ENCODE data around the gene ZNF565.
"Not testable (repeated sequence)": the region's sequence is repeated elsewhere in the genome, so short reads cannot be mapped to it uniquely, and the experiment has no call there.

The ZNF565 gene

DNA sequence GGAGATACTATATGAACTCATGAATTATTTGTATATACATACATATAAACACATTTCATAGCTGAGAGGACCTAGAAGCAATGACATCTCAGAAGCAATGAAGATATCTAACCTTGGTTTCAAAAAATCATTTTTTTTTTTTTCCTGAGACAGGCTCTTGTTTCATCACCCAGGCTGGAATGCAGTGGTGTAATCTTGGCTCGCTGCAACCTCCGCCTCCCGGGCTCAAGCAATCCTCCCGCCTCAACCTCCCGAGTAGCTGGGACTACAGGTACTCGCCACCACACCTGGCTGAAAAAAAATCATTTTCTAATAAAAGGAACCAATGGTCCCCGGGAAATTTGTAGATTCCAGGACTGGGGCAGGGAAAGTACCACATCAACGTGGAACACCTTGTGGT lies 4.0 kb downstream of the ZNF565 start:
- DNase-seq (ENCODE audit: low read depth), result no peak

DNA sequence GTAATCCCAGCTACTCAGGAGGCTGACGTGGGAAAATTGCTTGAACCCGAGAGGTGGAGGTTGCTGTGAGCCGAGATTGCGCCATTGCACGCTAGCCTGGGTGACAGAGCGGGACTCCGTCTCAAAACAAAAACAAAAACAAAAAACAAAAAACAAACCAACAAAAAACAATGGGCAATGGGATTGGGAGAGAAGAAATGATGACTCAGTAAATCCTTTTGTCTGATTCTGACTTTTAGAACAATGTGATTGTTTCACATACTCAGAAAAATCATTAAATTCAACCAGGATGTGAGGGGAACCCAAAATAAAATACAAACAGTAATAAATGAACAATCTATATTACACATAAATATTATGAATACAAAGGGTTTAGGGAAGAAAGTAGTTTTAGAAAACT lies 5.1 kb downstream of the ZNF565 start:
- DNase-seq (ENCODE audit: low read depth), result no peak

DNA sequence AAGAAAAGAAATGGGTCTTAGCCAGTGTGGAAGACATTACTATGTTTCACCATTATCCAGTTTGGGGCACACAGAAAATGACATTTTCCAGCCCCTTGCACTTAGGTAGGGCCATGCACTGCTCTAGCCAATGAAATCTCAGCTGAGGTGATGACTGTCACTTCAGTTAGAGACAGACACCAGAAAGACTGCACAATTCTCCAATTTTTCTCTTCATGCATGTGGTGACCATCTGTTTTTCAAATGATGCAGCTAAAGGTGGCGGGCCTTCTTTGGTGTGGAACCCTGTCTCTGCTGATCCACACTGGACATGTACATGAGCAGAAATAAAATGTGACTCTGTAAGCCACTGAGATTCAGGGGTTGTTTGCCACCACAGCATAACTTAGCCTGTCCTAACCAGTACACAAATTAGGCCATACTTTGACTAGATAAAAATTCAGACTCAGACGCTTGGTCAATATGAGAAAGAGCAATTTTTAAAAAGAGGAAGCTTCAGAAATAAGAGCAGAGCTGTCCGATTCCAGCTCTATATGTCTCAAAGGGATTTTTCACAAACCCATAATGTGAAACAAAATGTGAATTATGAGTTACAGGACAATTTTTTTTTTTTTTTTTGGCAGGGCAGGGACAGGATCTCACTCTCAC lies 6.7 kb downstream of the ZNF565 start:
- no peak for DNase-seq (ENCODE audit: low read depth)

DNA sequence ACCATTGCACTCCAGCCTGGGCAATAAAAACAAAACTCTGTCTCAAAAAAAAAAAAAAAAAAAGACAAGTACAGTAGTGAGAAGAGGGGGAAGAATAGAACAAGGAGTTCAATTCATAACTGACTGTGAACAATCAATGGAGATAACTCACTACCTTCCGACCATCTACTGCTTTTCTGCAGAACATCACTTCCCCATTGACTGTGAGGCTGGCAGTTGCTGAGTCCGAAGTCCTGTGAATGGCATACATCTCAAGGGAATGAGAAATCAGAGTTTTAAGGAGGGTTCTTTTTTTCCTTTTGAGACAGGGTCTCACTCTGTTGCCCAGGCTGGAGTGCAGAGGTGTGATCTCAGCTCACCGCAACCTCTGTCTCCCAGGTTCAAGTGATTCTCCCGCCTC lies 11.2 kb downstream of the ZNF565 start:
- DNase-seq (ENCODE audit: low read depth), result no peak

DNA sequence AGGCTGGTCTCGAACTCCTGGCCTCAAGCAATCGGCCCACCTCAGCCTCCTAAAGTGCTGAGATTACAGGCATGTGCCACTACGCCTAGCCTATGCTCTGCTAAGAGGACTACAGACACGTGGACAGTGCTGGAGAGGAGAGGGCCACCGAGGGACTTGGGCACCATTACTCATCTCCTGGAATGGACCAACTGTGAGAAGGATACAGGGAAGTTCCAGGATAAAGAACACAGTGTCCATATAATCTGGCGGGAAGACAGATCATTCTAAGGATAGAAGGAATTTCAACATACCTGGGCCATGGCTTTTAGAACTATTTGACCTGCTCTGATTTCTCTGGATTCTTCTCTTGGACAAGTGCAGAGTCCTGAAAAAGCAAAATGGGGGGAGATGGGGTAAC lies 12.8 kb downstream of the ZNF565 start:
- DNase-seq (ENCODE audit: low read depth), result no peak

DNA sequence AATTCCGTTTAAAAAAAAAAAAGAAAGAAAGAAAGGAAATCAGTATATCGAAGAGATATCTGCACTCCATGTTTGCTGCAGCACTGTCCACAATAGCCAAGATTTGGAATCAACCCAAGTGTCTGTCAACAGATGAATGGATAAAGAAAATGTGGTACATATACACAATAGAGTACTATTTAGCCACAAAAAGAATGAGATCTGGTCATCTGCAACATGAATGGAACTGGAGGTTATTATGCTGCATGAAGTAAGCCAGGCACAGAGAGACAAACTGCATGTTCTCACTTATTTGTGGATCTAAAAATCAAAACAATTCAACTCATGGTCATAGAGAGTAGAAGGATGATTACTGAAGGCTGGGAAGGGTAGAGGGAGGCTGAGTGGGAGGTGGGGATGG lies 16.3 kb downstream of the ZNF565 start:
- no peak for DNase-seq (ENCODE audit: low read depth)

DNA sequence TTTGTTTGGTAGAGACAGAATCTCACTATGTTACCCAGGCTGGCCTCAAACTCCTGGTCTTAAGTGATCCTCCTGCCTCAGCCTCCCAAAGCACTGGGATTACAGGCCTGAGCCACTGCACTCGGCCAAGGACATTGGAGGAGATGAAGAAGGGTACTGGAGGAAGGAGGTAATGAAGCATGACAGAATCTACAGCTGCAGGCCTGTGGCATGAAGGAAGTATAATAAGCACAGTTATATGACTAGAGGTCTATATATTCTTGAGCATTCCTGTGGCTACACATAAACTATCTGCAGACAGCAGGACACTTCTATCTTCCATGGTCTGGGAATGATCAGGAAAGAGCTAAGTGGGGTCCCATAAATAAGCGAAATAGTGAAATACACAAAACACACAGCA lies 18.2 kb downstream of the ZNF565 start:
- DNase-seq (ENCODE audit: low read depth), result no peak

DNA sequence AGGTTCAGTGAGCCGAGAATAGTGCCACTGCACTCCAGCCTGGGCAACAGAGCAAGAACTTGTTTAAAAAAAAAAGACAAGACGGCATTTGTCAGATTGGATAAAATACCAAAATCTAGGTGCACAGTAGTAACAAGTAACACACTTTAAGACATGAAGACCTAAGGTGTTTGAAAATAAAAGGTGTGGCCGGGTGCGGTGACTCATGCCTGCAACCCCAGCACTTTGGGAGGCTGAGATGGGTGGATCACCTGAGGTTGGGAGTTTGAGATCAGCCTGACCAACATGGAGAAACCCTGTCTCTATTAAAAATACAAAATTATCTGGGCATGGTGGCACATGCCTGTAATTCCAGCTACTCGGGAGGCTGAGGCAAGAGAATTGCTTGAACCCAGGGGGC lies 27.7 kb downstream of the ZNF565 start:
- not testable (repeated sequence) for DNase-seq (ENCODE audit: low read depth)

DNA sequence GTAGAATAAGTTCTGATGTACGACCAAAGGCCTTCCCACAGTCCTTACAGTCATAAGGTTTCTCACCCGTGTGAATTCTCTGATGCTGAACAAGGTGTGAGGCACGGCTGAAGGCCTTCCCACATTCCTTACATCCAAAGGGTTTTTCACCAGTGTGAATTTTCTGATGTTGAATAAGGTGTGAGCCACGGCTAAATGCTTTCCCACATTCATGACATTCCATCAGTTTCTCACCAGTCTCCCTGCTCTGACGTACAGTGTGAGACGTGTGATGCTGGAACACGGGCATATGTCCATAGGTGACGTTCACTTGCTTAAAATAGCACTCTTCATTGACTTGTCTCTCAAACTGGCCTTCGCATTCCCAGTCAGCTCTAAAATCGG lies 31.2 kb downstream of the ZNF565 start:
- no peak for DNase-seq (ENCODE audit: low read depth)

DNA sequence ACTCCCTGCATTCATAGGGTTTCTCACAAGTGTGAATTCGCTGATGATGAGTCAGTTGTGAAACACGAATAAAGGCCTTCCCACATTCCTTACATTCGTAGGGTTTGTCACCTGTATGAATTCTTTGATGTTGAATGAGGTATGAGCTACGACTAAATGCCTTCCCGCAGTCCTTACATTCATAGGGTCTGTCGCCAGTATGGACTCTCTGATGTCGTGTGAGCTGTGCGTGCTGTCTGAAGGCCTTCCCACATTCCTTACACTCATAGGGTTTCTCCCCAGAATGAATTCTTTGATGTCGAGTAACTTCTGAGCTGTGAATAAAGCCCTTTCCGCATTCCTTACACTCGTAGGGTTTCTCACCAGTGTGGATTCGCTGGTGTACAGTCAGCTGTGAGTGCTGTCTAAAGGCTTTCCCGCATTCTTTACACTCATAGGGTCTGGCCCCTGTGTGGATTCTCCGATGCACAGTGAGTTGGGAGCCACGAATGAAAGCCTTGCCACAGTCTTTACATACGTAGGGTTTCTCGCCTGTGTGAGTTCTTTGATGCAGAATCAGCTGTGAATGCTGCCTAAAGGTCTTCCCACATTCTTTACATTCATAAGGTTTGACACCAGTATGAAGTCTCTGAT lies 31.7 kb downstream of the ZNF565 start:
- no peak for DNase-seq (ENCODE audit: low read depth)

DNA sequence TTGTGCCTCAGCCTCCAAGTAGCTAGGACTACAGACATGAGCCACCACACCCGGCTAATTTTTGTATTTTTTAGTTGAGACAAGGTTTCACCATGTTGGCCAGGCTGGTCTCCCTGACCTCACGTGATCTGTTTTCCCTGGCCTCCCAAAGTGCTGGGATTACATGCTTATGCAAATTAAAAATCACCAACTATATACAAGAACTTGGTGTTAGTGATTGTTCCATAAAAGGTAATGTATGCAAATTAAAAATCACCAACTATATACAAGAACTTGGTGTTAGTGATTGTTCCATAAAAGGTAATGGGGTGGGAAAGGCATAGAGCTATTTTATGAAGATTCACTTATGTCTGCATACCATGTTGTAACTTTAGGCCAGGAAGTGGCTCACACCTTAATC lies 35.4 kb downstream of the ZNF565 start:
- not testable (repeated sequence) for DNase-seq (ENCODE audit: low read depth)

DNA sequence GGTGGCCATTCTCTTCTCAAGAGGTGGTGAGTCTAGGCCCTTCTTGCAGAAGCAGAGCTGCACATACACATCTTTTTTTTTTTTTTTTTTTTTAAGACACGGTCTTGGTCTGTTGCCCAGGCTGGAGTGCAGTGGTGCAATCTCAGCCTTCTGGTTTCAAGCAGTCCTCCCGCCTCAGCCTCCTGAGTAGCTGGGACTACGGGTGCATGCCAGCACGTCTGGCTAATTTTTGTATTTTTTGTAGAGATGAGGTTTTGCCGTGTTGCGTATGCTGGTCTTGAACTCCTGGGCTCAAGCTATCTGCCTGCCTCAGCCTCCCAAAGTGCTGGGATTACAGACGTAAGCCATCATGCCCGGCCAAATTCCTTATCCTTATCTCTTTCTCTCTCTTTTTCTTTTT lies 40.6 kb downstream of the ZNF565 start:
- DNase-seq (ENCODE audit: low read depth), result not testable (repeated sequence)

DNA sequence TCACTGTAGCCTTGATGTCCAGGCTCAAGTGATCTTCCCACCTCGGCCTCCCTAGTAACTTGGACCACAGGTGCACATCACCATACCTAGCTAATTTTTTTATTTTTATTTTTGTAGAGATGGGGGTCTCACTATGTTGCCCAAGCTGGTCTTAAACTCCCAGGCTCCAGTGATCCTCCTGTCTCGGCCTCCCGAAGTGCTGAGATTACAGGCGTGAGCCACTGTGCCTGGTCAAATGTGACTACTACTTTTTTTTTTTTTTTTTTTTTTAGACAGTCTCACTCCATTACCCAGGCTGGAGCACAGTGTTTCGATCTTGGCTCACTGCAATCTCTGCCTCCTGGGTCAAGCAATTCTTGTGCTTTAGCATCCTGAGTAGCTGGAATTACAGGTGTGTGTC lies 41.6 kb downstream of the ZNF565 start:
- no peak for DNase-seq (ENCODE audit: low read depth)

DNA sequence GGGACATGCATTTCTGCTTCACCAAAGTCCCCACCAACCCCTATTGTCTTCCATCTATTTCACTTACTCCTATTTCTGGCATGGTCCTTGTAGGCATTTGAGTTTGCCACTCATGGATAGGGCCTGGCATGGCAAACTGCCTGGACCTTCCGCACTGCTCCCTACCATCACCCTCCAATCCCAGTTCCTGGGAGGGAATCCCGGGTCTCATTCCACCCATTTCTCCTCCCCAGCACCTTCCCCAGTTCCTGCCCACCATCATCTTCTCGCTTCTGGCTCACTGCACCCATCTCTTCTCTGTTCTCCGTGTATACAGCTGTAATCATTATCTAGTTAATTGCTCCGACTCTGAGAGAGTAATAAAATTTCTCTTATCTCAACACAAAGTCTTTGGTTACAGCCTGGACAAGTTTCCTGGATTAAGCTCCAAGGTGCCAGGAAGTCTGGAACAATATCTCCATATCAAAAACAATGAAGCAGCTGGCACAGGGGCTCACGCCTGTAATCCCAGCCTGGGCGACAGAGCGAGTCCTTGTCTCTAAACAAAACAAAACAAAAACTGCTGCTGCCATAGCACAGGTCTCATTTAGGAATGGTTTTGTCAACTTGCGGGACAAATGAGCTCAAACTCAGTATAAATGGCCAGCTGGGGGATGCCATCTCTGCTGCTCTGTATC lies 45.2 kb downstream of the ZNF565 start:
- no peak for DNase-seq (ENCODE audit: low read depth)

DNA sequence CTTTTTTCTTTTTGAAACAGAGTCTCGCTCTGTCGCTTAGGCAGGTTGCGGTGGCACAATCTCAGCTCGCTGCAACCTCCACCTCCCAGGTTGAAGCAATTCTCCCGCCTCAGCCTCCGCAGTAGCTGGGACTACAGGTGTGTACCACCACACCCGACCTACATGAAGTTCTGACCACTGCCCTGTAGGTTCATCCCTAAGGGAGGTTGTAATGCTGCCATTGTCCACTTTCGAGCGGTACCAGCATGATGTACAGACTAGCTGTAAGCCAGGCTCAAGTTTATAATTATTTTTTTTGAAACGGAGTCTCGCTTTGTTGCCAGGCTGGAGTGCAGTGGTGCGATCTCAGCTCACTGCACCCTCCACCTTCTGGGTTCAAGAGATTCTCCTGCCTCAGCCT lies 50.7 kb downstream of the ZNF565 start:
- DNase-seq (ENCODE audit: low read depth), result no peak

DNA sequence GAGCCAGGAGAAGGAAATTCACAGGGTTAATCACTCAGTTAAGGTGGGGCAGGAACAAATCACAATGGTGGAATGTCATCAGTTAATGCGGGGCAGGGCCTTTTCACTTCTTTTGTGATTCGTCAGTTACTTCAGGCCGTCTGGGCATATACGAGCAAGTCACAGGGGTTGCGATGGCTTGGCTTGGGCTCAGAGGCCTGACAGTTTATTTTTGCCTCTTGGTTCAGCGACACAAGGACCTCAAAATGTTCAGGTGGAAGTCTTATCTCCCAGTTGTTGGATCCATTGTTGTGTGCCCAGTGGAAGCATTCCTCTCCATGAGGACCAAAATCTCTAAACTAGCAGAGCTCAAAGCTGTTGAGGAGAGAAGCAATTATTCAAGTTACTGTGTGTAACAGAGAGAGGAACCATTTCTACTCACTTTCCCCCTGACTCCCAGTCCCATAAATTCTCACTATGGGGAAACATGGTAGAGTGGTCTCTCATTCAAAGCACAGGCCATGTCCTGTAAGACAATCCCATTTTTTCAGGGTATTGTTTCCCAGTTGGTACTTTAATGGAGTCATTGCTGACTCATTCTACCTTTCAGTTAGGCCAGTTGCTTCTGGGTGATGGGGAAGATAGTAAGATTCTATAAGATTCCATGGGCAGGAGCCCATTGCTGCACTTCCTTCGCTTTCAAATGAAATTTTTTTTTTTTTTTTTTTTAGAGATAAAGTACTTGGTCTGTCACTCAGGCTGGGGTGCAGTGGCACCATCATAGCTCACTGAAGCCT lies 53.5 kb downstream of the ZNF565 start:
- DNase-seq (ENCODE audit: low read depth), result no peak

DNA sequence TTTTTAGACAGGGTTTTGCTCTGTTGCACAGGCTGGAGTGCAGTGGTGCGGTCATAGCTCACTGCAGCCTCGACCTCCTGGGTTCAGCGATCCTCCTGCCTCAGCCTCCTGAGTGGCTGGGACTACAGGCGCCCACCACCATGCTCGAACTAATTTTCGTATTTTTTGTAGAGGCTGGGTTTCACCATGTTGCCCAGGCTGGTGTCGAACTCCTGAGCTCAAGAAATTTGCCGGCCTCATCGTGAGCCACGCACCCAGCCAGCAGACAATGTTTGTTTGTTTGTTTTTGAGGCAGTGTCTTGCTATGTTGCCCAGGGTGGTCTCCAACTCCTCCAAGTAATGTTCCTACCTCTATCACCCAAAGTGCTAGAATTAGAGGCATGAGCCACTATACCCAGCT lies 61.3 kb downstream of the ZNF565 start:
- no peak for DNase-seq (ENCODE audit: low read depth)

DNA sequence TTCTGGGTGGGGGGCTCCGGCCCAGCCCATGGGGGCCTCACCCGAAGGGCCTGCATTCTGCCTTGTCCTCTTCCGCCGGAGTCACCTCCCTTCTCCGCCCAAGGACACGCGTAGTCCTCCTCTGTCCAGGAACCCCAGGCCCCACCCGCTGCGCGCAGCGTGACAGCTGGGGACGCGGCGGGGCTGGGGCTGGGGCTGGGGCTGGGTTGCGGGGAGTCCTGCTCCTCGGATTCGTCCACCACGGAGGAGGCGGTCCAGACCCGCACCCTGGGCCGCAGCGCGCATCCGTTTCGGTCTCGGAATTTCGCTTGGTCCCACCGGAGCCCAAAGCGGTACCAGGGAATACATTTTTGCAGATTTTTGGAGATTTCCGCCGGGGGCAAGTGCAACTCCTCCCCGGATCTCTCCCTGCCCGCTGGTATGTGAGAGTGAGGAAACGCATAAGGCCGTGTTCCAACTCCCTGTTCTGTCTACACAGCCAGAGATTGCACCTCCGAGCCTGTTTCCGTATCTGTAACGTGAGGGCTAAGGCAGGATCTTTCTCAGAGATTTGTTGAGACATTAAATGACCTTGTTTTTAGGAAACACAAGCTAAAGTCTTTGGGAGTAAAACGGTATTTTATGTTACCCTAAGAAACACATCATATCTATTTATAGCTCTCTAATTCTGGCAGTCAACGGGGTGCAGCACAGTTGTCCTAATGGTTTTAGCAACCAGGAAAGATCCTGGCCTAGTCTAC lies 61.9 kb downstream of the ZNF565 start, which contains the start of gene COX7A1:
Gene COX7A1, minus strand, starts transcription at position 96 of the 740 bp plus-strand sequence. Its CDS starts 40 bp downstream, at position 56.
- no peak for DNase-seq (ENCODE audit: low read depth)

DNA sequence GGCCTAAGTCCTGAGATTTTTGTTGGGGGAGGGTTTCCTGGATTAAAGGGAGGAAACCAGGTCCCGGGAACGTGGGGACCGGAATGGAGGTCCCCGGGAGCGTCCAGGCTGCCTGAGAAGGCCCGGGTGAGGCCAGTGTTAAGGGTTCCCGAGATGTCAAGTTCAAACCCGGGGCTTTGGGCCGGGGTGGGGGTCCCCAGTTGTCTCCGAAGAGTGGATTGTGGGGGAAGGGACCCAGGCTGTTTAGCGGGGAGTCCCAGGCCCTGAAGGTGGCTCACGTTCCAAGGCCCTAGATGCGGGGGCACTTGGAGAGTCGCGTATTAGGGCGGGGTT lies 62.5 kb downstream of the ZNF565 start:
- no peak for DNase-seq (ENCODE audit: low read depth)

DNA sequence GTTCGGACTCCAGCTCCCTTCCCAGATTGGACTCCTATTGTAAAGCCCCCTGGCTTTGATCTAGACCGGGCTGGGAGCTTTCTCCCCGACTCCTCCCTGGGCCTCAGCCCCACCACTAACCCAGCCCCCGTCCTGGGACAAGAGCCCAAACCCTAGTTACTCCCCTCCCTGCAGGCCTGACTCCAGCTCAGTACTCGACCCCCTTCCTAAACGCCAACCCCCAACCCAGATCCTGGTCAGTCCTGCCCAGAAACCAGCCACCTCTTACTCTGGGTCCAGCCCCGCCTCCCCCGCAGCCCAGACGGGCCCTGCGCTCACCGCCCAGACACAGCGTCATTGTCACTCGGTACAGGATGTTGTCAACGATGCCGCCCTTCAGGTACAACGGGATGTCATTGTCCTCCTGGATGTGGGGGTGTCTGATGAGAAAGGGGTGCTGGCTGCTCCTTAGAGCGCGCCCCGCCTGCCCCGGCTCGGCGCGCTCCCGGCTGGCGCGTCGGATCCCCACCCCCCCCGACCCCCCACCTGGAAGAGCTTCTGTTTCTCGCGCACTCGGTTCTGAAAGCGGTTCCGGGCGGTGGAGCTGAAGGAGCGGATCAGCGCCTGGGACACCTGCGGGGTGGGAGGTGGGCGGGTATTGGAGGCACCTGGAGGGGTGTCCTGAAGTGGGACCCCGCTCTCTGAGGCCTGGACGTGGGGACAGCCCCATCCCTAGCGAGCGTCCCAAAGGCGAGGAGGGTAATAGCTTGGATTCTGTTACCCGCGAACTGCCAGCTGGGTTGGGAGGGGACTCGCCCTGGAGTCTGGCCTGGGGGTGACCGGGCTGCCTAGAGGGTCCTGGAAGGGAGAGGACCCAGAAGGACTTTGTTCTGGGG lies 63.1 kb downstream of the ZNF565 start:
- no peak for DNase-seq (ENCODE audit: low read depth)

DNA sequence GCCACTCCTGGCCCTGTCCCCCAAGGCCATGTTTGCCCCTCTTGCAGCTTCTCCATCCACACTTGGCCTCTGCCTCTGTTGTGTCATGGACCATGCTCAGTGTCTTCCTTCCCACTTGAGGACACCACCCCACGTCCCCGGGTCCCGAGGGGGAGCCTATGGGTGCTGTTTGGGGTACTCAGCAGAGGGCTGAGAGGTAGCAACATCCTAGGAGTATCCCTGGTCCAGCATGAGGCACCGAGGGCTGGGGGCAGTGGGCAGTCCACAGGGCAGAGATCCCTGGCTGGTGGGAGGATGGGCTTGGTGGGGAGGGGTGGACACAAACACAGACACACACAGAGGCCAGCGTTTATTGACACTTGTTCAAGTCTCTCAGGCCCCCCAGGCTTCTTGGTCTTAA lies 63.9 kb downstream of the ZNF565 start:
- no peak for DNase-seq (ENCODE audit: low read depth)
